Neural cell (in vitro differentiated cells): ENCODE results near the gene USP28. TPM values are rescaled to one million over a fixed set of nuclear protein-coding genes. Genes with fewer than 3 reads are reported as not detected.

ENCODE experiments used
- H2AFZ ChIP-seq: fragments of 200-600, 300-800 bp; sonication (generic), shearing (Covaris generic); 2 replicates; pipeline ENCODE4 v1.6.0; 2014; ENCODE audit warnings: low read depth, mild to moderate bottlenecking, antibody characterized with exemption, low read length, moderate library complexity
- H3F3A ChIP-seq: fragments of 200-600 bp; shearing (Covaris generic); 2 replicates; pipeline ENCODE4 v1.6.1; 2016; ENCODE audit warnings: mild to moderate bottlenecking, moderate library complexity, mixed read lengths, antibody characterized with exemption, low read length; ENCODE audit not compliant: insufficient read depth, poor library complexity, severe bottlenecking
- H3K27ac ChIP-seq: fragments of 200-600, 300-800 bp; sonication (generic), shearing (Covaris generic); 2 replicates; pipeline ENCODE4 v1.5.1; 2014; ENCODE audit warnings: mild to moderate bottlenecking, low read length, moderate library complexity
- H3K27me3 ChIP-seq: fragments of 300-800, 200-600 bp; sonication (generic), shearing (Covaris generic); 2 replicates; pipeline ENCODE4 v1.6.0; 2014; ENCODE audit warnings: mild to moderate bottlenecking, low read depth, low read length, moderate library complexity; ENCODE audit not compliant: insufficient read depth
- H3K36me3 ChIP-seq: fragments of 300-800, 200-600 bp; sonication (generic), shearing (Covaris generic); 2 replicates; pipeline ENCODE4 v1.5.1; 2014; ENCODE audit warnings: mild to moderate bottlenecking, antibody characterized with exemption, low read length, moderate library complexity; ENCODE audit not compliant: insufficient read depth
- H3K4me2 ChIP-seq: fragments of 300-800, 200-600 bp; sonication (generic), shearing (Covaris generic); 2 replicates; pipeline ENCODE4 v1.6.0; 2014; ENCODE audit warnings: mild to moderate bottlenecking, low read length
- H3K4me3 ChIP-seq: fragments of 300-800, 200-600 bp; sonication (generic), shearing (Covaris generic); 2 replicates; pipeline ENCODE4 v1.5.1; 2014; ENCODE audit warnings: mild to moderate bottlenecking, low read length, moderate library complexity
- H3K79me2 ChIP-seq: fragments of 200-600 bp; shearing (Covaris generic); replicated peaks from 2 replicates; pipeline ENCODE4 v1.6.0; 2014; ENCODE audit warnings: mild to moderate bottlenecking, low read length, moderate library complexity; ENCODE audit not compliant: insufficient read depth
- H3K9ac ChIP-seq: fragments of 300-800, 200-600 bp; sonication (generic), shearing (Covaris generic); 2 replicates; pipeline ENCODE4 v1.6.1; 2016; ENCODE audit warnings: mild to moderate bottlenecking, low read length, mixed read lengths
- H3K9me2 ChIP-seq: fragments of 200-600 bp; shearing (Covaris generic); 2 replicates; pipeline ENCODE4 v1.6.1; 2016; ENCODE audit warnings: mild to moderate bottlenecking, low read length, mixed read lengths; ENCODE audit not compliant: insufficient read depth
- H3K9me3 ChIP-seq: fragments of 200-600, 300-800 bp; sonication (generic), shearing (Covaris generic); 2 replicates; pipeline ENCODE4 v1.6.1; 2016; ENCODE audit warnings: mild to moderate bottlenecking, mixed run types, low read length, moderate library complexity, mixed read lengths
- H4K20me1 ChIP-seq: fragments of 200-600 bp; shearing (Covaris generic); 2 replicates; pipeline ENCODE4 v1.6.1; 2016; ENCODE audit warnings: mild to moderate bottlenecking, mixed run types; ENCODE audit not compliant: insufficient read depth
- EP300 ChIP-seq: fragments of 450-650 bp; conservative IDR thresholded peaks from 2 replicates; pipeline ENCODE4 v1.6.1; 2014; ENCODE audit warnings: antibody characterized with exemption, mild to moderate bottlenecking, moderate library complexity; ENCODE audit not compliant: poor library complexity, severe bottlenecking
- EZH2 ChIP-seq: fragments of 200-600, 300-800 bp; shearing (Covaris generic), sonication (generic); IDR thresholded peaks from 2 replicates; pipeline ENCODE4 v1.6.1; 2014; ENCODE audit warnings: antibody characterized with exemption, low read length, borderline replicate concordance, mild to moderate bottlenecking; ENCODE audit not compliant: insufficient read depth, poor library complexity, severe bottlenecking
- MXI1 ChIP-seq: fragments of 450-650 bp; conservative IDR thresholded peaks from 2 replicates; pipeline ENCODE4 v1.6.1; 2014; ENCODE audit warnings: antibody characterized with exemption, mild to moderate bottlenecking; ENCODE audit not compliant: poor library complexity, severe bottlenecking
- POLR2AphosphoS5 ChIP-seq: IDR thresholded peaks from 2 replicates; pipeline ENCODE4 v1.6.1; 2012
- RAD21 ChIP-seq: fragments of 450-650 bp; conservative IDR thresholded peaks from 2 replicates; pipeline ENCODE4 v1.6.1; 2014; ENCODE audit warnings: antibody characterized with exemption, mild to moderate bottlenecking, moderate library complexity
- SMC3 ChIP-seq: fragments of 450-650 bp; conservative IDR thresholded peaks from 2 replicates; pipeline ENCODE4 v1.6.1; 2014; ENCODE audit warnings: antibody characterized with exemption, mild to moderate bottlenecking, moderate library complexity; ENCODE audit not compliant: poor library complexity
- TAF1 ChIP-seq: IDR thresholded peaks from 2 replicates; pipeline ENCODE4 v1.6.1; 2012; ENCODE audit warnings: low read depth
- polyA plus RNA-seq: library from polyadenylated mRNA; depleted of rRNA; stranded (reverse); fragments of >200 nt; gene quantifications from 2 replicates; pipeline ENCODE4 v1.2.3, GENCODE V29; 2014
- TF ChIP-seq, protein P1 (sequence below): fragments of 450-650 bp; IDR thresholded peaks from 2 replicates; pipeline ENCODE4 v1.5.1; 2014; ENCODE audit warnings: antibody characterized with exemption, mild to moderate bottlenecking, moderate library complexity; ENCODE audit not compliant: poor library complexity, severe bottlenecking
- TF ChIP-seq, protein P2 (sequence below): IDR thresholded peaks from 2 replicates; pipeline ENCODE4 v1.6.1; 2012; ENCODE audit warnings: borderline replicate concordance

USP28 gene
- polyA plus RNA-seq, 1 donor from 2014 or later = 16.0 TPM

DNA sequence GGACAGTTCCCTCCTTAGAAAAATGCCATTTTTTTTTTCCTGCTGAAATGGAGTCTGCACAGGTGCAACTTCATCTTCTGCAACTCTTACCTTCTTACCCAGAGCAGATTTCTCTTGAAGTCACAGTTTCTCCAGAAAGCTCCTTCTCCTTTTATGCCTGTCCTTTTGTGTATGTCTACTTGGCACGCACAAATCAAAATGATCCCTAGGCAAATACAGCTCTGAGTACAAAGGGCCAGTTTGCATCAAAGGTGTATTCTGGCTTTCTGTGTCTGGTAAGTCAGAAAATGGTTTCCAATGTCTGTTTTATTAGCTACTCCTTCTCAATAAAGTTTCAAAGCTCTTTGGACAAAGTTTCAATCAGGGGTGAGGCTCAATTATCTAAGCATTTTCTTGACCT lies 93.2 kb downstream of the USP28 start:
- no peak overlapping the region for H2AFZ ChIP-seq

DNA sequence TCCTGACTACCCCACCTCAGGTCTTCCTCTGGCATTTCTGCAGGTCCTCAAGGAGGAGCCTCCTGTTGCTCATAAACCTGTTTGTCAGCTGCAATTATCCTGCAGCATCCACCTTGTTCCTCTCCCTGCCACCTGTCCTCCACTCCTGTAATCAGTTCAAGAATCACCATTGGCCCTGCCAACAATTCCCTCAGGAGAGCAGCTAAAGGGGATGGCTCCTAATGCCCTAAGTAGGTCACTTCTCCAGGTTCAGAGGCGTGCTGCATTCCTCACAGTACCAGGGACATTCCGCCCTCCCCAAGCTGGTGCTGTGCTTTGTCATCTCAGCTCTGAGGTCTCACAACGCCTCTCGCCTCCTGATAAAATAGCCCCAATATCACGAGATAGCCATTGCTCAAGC lies 93.7 kb downstream of the USP28 start:
- H3K36me3 ChIP-seq = no peaks in the 10 kb centered on the region

More for the DNA sequence above, 93.2 kb downstream of the USP28 start:
- no peak overlapping the region for H3K4me2 ChIP-seq
- H3K9me2 ChIP-seq = no peaks in the 10 kb centered on the region
- no peak for TF ChIP-seq TAF1
- no peak for TF ChIP-seq MXI1
- TF ChIP-seq EP300 = no peak
- no peak for TF ChIP-seq POLR2AphosphoS5
- TF ChIP-seq, protein P1, sequence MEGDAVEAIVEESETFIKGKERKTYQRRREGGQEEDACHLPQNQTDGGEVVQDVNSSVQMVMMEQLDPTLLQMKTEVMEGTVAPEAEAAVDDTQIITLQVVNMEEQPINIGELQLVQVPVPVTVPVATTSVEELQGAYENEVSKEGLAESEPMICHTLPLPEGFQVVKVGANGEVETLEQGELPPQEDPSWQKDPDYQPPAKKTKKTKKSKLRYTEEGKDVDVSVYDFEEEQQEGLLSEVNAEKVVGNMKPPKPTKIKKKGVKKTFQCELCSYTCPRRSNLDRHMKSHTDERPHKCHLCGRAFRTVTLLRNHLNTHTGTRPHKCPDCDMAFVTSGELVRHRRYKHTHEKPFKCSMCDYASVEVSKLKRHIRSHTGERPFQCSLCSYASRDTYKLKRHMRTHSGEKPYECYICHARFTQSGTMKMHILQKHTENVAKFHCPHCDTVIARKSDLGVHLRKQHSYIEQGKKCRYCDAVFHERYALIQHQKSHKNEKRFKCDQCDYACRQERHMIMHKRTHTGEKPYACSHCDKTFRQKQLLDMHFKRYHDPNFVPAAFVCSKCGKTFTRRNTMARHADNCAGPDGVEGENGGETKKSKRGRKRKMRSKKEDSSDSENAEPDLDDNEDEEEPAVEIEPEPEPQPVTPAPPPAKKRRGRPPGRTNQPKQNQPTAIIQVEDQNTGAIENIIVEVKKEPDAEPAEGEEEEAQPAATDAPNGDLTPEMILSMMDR = no peak
- TF ChIP-seq RAD21 = no peak
- TF ChIP-seq SMC3 = no peak
- TF ChIP-seq EZH2 = no peak
- TF ChIP-seq, protein P2, sequence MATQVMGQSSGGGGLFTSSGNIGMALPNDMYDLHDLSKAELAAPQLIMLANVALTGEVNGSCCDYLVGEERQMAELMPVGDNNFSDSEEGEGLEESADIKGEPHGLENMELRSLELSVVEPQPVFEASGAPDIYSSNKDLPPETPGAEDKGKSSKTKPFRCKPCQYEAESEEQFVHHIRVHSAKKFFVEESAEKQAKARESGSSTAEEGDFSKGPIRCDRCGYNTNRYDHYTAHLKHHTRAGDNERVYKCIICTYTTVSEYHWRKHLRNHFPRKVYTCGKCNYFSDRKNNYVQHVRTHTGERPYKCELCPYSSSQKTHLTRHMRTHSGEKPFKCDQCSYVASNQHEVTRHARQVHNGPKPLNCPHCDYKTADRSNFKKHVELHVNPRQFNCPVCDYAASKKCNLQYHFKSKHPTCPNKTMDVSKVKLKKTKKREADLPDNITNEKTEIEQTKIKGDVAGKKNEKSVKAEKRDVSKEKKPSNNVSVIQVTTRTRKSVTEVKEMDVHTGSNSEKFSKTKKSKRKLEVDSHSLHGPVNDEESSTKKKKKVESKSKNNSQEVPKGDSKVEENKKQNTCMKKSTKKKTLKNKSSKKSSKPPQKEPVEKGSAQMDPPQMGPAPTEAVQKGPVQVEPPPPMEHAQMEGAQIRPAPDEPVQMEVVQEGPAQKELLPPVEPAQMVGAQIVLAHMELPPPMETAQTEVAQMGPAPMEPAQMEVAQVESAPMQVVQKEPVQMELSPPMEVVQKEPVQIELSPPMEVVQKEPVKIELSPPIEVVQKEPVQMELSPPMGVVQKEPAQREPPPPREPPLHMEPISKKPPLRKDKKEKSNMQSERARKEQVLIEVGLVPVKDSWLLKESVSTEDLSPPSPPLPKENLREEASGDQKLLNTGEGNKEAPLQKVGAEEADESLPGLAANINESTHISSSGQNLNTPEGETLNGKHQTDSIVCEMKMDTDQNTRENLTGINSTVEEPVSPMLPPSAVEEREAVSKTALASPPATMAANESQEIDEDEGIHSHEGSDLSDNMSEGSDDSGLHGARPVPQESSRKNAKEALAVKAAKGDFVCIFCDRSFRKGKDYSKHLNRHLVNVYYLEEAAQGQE = no peak
- H3K9ac ChIP-seq = no peak overlapping the region
- H3K9me3 ChIP-seq = no peaks in the 10 kb centered on the region
- H3K4me3 ChIP-seq = no peak overlapping the region
- H3K27me3 ChIP-seq = no peaks in the 10 kb centered on the region
- H4K20me1 ChIP-seq = no peaks in the 10 kb centered on the region
- H3K27ac ChIP-seq = no peak overlapping the region
- H3F3A ChIP-seq = no peaks in the 10 kb centered on the region
- H3K79me2 ChIP-seq = no peaks in the 10 kb centered on the region
- H3K36me3 ChIP-seq = no peaks in the 10 kb centered on the region

More for the DNA sequence above, 93.7 kb downstream of the USP28 start:
- H3K4me2 ChIP-seq = no peak overlapping the region
- no peak overlapping the region for H3K27ac ChIP-seq
- no peak overlapping the region for H3K4me3 ChIP-seq
- H2AFZ ChIP-seq = no peak overlapping the region
- no peaks in the 10 kb centered on the region for H3K9me2 ChIP-seq
- H3K79me2 ChIP-seq = no peaks in the 10 kb centered on the region
- H3F3A ChIP-seq = no peaks in the 10 kb centered on the region
- H4K20me1 ChIP-seq = no peaks in the 10 kb centered on the region
- TF ChIP-seq, protein P1 = no peak
- TF ChIP-seq, protein P2 = no peak
- TF ChIP-seq EZH2 (no peak), SMC3 (no peak), MXI1 (no peak), EP300 (no peak), TAF1 (no peak), RAD21 (no peak), POLR2AphosphoS5 (no peak)
- H3K9me3 ChIP-seq = no peaks in the 10 kb centered on the region
- no peak overlapping the region for H3K9ac ChIP-seq
- H3K27me3 ChIP-seq = no peaks in the 10 kb centered on the region
